ENCODE measurements around the gene BUD13. TPM values are rescaled to one million over a fixed set of nuclear protein-coding genes. Genes with fewer than 3 reads are reported as not detected.

BUD13 gene
- polyA plus RNA-seq, 1 of the 3 experiments (the other 2 are of a cell fraction), result 15.5 TPM

DNA sequence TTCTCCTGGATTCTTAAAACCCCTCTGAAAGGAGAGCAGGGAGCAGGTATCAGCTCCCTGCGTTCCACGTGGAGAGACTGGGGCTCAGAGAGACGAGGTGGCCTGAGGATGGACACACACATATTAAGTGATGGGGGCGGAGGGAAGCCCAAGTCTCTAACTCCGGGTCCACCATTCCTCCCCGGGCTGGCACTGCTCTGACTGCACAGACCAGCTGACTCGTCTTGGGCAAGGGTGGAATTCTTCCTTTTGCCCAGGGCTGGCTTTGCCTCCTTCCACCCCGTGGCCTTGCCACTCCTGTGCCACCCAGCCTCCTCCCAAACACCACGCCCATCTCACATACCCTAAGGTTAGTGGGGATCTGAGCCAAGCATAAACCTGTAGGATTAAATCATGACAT, 65.0 kb downstream of the BUD13 start:
- Histone ChIP-seq H3K9ac (no peak overlapping the region), H3K27me3 (ENCODE audit: insufficient read depth) (no peaks in the 10 kb centered on the region), H3K9me3 (no peaks in the 10 kb centered on the region), H3K4me3 (ENCODE audit: low read depth in 2 of 2, low read length in 1 of 2) (no peak overlapping the region), H3K79me2 (ENCODE audit: insufficient read depth) (no peaks in the 10 kb centered on the region), H2AFZ (ENCODE audit: low read depth) (no peak overlapping the region), H3K36me3 (replicated peaks in 1 of 2; ENCODE audit: control insufficient read depth in 1 of 2, insufficient read depth in 2 of 2, low read length in 1 of 2) (no peaks in the 10 kb centered on the region), H3F3A (replicated peaks; ENCODE audit: insufficient read depth) (no peaks in the 10 kb centered on the region), H3K27ac (ENCODE audit: low read depth in 2 of 2, low read length in 1 of 2) (no peak overlapping the region), H4K20me1 (ENCODE audit: insufficient read depth) (no peaks in the 10 kb centered on the region), H3K9me2 (no peaks in the 10 kb centered on the region), H3K4me2 (no peak overlapping the region), H3K4me1 (ENCODE audit: control insufficient read depth in 1 of 2, insufficient read depth in 2 of 2, low read depth in 1 of 2, low read length in 1 of 2) (peaks cover 0 to 15% of the 10 kb centered on the region in 2 experiments; a peak in 1 of 4 replicates)
- DNase-seq, result no peak
- TF ChIP-seq RCOR1 (IDR thresholded peaks at IDR 0.05; ENCODE audit: low read length), result no peak
- TF ChIP-seq, protein P1, sequence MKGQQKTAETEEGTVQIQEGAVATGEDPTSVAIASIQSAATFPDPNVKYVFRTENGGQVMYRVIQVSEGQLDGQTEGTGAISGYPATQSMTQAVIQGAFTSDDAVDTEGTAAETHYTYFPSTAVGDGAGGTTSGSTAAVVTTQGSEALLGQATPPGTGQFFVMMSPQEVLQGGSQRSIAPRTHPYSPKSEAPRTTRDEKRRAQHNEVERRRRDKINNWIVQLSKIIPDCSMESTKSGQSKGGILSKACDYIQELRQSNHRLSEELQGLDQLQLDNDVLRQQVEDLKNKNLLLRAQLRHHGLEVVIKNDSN (IDR thresholded peaks at IDR 0.05; ENCODE audit: borderline replicate concordance, low read depth), result no peak
- TF ChIP-seq, protein P2, sequence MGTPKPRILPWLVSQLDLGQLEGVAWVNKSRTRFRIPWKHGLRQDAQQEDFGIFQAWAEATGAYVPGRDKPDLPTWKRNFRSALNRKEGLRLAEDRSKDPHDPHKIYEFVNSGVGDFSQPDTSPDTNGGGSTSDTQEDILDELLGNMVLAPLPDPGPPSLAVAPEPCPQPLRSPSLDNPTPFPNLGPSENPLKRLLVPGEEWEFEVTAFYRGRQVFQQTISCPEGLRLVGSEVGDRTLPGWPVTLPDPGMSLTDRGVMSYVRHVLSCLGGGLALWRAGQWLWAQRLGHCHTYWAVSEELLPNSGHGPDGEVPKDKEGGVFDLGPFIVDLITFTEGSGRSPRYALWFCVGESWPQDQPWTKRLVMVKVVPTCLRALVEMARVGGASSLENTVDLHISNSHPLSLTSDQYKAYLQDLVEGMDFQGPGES (IDR thresholded peaks at IDR 0.05; ENCODE audit: low read depth, low read length), result no peak
- TF ChIP-seq FOXM1 (IDR thresholded peaks at IDR 0.05; ENCODE audit: low read depth), result no peak
- TF ChIP-seq FOSL2 (IDR thresholded peaks at IDR 0.05; ENCODE audit: borderline replicate concordance, low read depth), result no peak
- TF ChIP-seq, protein P3, sequence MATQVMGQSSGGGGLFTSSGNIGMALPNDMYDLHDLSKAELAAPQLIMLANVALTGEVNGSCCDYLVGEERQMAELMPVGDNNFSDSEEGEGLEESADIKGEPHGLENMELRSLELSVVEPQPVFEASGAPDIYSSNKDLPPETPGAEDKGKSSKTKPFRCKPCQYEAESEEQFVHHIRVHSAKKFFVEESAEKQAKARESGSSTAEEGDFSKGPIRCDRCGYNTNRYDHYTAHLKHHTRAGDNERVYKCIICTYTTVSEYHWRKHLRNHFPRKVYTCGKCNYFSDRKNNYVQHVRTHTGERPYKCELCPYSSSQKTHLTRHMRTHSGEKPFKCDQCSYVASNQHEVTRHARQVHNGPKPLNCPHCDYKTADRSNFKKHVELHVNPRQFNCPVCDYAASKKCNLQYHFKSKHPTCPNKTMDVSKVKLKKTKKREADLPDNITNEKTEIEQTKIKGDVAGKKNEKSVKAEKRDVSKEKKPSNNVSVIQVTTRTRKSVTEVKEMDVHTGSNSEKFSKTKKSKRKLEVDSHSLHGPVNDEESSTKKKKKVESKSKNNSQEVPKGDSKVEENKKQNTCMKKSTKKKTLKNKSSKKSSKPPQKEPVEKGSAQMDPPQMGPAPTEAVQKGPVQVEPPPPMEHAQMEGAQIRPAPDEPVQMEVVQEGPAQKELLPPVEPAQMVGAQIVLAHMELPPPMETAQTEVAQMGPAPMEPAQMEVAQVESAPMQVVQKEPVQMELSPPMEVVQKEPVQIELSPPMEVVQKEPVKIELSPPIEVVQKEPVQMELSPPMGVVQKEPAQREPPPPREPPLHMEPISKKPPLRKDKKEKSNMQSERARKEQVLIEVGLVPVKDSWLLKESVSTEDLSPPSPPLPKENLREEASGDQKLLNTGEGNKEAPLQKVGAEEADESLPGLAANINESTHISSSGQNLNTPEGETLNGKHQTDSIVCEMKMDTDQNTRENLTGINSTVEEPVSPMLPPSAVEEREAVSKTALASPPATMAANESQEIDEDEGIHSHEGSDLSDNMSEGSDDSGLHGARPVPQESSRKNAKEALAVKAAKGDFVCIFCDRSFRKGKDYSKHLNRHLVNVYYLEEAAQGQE (IDR thresholded peaks at IDR 0.05; ENCODE audit: low read depth, low read length), result no peak
- no peak for TF ChIP-seq JUND (IDR thresholded peaks at IDR 0.05)
- no peak for TF ChIP-seq YY1 (IDR thresholded peaks at IDR 0.05; ENCODE audit: low read depth)
- no peak for TF ChIP-seq FOXJ3 (CRISPR knock-in tag; IDR thresholded peaks at IDR 0.05)
- no peak for TF ChIP-seq EP300 (IDR thresholded peaks at IDR 0.05; ENCODE audit: borderline replicate concordance in 1 of 2, low read depth in 1 of 2, low read length in 1 of 2)
- TF ChIP-seq CHD2 (IDR thresholded peaks at IDR 0.05; ENCODE audit: low read length, partially characterized antibody), result no peak
- no peak for TF ChIP-seq SIN3A (IDR thresholded peaks at IDR 0.05; ENCODE audit: borderline replicate concordance, low read depth, low read length)
- TF ChIP-seq GATA2 (CRISPR knock-in tag; IDR thresholded peaks at IDR 0.05), result no peak
- TF ChIP-seq TEAD4 (IDR thresholded peaks at IDR 0.05; ENCODE audit: borderline replicate concordance, insufficient read depth), result no peak
- TF ChIP-seq NFIC (IDR thresholded peaks at IDR 0.05; ENCODE audit: borderline replicate concordance), result no peak
- TF ChIP-seq EZH2phosphoT487 (IDR thresholded peaks at IDR 0.05; ENCODE audit: borderline replicate concordance, low read depth), result no peak
- TF ChIP-seq MEF2A (IDR thresholded peaks at IDR 0.05; ENCODE audit: borderline replicate concordance, low read depth), result no peak
- no peak for TF ChIP-seq GABPA (IDR thresholded peaks at IDR 0.05; ENCODE audit: low read depth)
- TF ChIP-seq RFX5 (IDR thresholded peaks at IDR 0.05; ENCODE audit: low read length), result no peak
- TF ChIP-seq, protein P4, sequence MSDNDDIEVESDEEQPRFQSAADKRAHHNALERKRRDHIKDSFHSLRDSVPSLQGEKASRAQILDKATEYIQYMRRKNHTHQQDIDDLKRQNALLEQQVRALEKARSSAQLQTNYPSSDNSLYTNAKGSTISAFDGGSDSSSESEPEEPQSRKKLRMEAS (IDR thresholded peaks at IDR 0.05; ENCODE audit: low read depth), result no peak
- 51% methylated on average over 6 of the region's 9 CpGs for WGBS (ENCODE audit: low lambda C conversion rate)
- ChIA-PET POLR2A (no interaction called here), CTCF (interaction anchor here (1.1 to 8.1 kb wide), 3 partner anchors 15 to 26 kb away, joined by 3 to 60 read pairs (median 11); no protein-coding TSS in a partner anchor)

All from SK-N-SH (cell line).